HepG2 (cell line): ENCODE data around the gene PEX11G. TPM values are rescaled to one million over a fixed set of nuclear protein-coding genes. Genes with fewer than 3 reads are reported as not detected.

Experiments used
- DMTF1 ChIP-seq: sonication (generic); formaldehyde crosslinking; IDR thresholded peaks from 2 replicates; pipeline ENCODE4 v1.4.0; 2020; ENCODE audit warnings: mild to moderate bottlenecking, missing genetic modification reagents
- FOXA1 ChIP-seq, 2 experiments: fragments of 450-650 bp in 1 of 2; sonication (generic) in 1 of 2; formaldehyde crosslinking in 1 of 2; IDR thresholded peaks; 2 replicates each; pipeline versions ENCODE4 v1.4.0 to v1.6.1; 2016 to 2020; ENCODE audit warnings: missing genetic modification reagents in 1 of 2
- NONO ChIP-seq, 2 experiments: fragments of 450-650 bp in 1 of 2; sonication (generic) in 1 of 2; formaldehyde crosslinking in 1 of 2; IDR thresholded peaks in 1 of 2; conservative IDR thresholded peaks in 1 of 2; 2 replicates each; pipeline versions ENCODE4 v1.6.1 to v1.8.0; 2017 to 2022; ENCODE audit warnings: mild to moderate bottlenecking in 1 of 2, missing genetic modification reagents in 1 of 2, moderate library complexity in 1 of 2
- TRAFD1 ChIP-seq: sonication (generic); formaldehyde crosslinking; IDR thresholded peaks from 2 replicates; pipeline ENCODE4 v1.5.1; 2020; ENCODE audit warnings: missing genetic modification reagents, mild to moderate bottlenecking, borderline replicate concordance
- ZFP36L1 ChIP-seq: sonication (generic); formaldehyde crosslinking; IDR thresholded peaks from 2 replicates; pipeline ENCODE4 v1.8.0; 2022; ENCODE audit warnings: mild to moderate bottlenecking, missing genetic modification reagents, moderate library complexity
- ZNF280B ChIP-seq: sonication (generic); formaldehyde crosslinking; IDR thresholded peaks from 2 replicates; pipeline ENCODE4 v1.5.0; 2020; ENCODE audit warnings: missing genetic modification reagents, mild to moderate bottlenecking, borderline replicate concordance
- ZNF607 ChIP-seq: sonication (generic); formaldehyde crosslinking; IDR thresholded peaks from 2 replicates; pipeline ENCODE4 v1.5.1; 2020; ENCODE audit warnings: missing genetic modification reagents, mild to moderate bottlenecking, borderline replicate concordance
- ZNF773 ChIP-seq: sonication (generic); formaldehyde crosslinking; IDR thresholded peaks from 2 replicates; pipeline ENCODE4 v1.4.0; 2020; ENCODE audit warnings: missing genetic modification reagents, borderline replicate concordance
- polyA plus RNA-seq, 8 experiments: library from polyadenylated mRNA; depleted of rRNA in 3 of 8; stranded (reverse) in 7 of 8; unstranded in 1 of 8; fragments of >200 nt; fragmentation: Illumina TruSeq in 4 of 8; extraction: Trizol in 4 of 8; gene quantifications; 2 replicates each; pipeline versions ENCODE4 v1.2.1 to v1.2.3, GENCODE V29; 2011 to 2016; ENCODE audit warnings: low read depth in 4 of 8, missing spikeins in 1 of 8, mixed read lengths in 1 of 8; ENCODE audit not compliant: insufficient read depth in 1 of 8
- total RNA-seq, 5 experiments: library from RNA; depleted of rRNA; stranded (reverse); fragments of >200 nt; fragmentation: Illumina TruSeq; extraction: Trizol; gene quantifications; 2 replicates each; pipeline ENCODE4 v1.2.3, GENCODE V29; 2016; ENCODE audit warnings: low read depth in 1 of 5

Gene PEX11G
- total and polyA plus RNA-seq, 2 of the 13 experiments (the other 11 are each of a cell fraction or from before 2014, with no cell fraction given) = not detected

GRCh38 chr19:7483720-7484201 lies 5.1 kb downstream of the PEX11G start (continued):
- no peak for TF ChIP-seq DMTF1 (CRISPR knock-in tag)
- TF ChIP-seq ZFP36L1 (CRISPR knock-in tag) = no peak
- TF ChIP-seq TRAFD1 (CRISPR knock-in tag) = no peak
- TF ChIP-seq ZNF607 (CRISPR knock-in tag) = no peak
- TF ChIP-seq ZNF280B (CRISPR knock-in tag) = no peak
- TF ChIP-seq ZNF773 (CRISPR knock-in tag) = no peak
- TF ChIP-seq FOXA1 (IDR thresholded peaks at IDR 0.05) = no peak
- no peak for TF ChIP-seq FOXA1 (CRISPR knock-in tag; IDR thresholded peaks at IDR 0.05)
- TF ChIP-seq NONO (IDR thresholded peaks at IDR 0.05) = no peak
- TF ChIP-seq NONO (CRISPR knock-in tag; conservative IDR thresholded peaks at IDR 0.05) = no peak
